ENCODE results near the gene TAMALIN.

Gene TAMALIN

GRCh38 chr12:52032804-52033445 is 26.2 kb downstream of the TAMALIN start:
- no peaks in the 10 kb centered on the region for H3K27me3 ChIP-seq
- TF ChIP-seq CTCF (IDR thresholded peaks at IDR 0.05; ENCODE audit: low read depth, low read length) = no peak
- DNase-seq = peak; percentile 99
- peaks cover 18% of the 10 kb centered on the region for H3K4me1 ChIP-seq
- H3K9me3 ChIP-seq = no peaks in the 10 kb centered on the region
- H3K36me3 ChIP-seq = no peaks in the 10 kb centered on the region
- H3K4me3 ChIP-seq (ENCODE audit: low read depth, low read length) = peak overlapping the region; percentile 63

DNA sequence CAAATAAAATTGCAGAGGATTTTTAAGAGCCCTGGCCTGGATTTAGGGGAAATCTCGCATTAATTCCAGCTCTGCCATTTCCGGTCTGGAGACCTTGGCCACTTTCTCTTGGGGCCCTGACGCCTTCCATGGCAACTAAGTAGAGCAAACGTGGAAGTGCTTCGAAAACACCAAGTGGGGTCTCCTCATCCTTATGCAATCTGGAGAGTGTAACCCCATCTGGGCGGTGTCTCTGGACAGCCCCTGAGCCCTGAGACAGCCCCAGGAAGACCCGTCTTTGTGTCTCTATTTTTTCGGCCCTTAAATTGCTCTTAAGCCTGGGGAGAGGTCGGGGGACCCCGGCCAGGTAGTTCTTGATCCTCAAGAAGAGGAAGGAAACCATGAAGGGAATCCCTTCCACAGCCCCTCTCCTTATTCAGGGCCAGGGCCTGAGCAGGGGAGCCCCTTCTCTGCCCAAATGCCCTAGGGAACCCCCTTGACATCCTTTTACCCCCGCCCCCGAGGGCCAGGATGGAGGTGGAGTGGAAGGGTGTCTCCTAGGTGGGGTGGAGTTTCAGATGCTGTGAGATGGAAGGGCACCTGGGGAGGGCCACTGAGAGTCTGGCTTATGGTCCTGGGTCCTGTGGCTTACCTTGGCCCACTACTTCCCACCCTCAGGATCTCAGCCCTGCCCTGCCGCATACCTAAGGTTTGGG is 26.8 kb downstream of the TAMALIN start:
- Histone ChIP-seq H3K27me3 (no peaks in the 10 kb centered on the region), H3K4me1 (peaks cover 18% of the 10 kb centered on the region)

DNA sequence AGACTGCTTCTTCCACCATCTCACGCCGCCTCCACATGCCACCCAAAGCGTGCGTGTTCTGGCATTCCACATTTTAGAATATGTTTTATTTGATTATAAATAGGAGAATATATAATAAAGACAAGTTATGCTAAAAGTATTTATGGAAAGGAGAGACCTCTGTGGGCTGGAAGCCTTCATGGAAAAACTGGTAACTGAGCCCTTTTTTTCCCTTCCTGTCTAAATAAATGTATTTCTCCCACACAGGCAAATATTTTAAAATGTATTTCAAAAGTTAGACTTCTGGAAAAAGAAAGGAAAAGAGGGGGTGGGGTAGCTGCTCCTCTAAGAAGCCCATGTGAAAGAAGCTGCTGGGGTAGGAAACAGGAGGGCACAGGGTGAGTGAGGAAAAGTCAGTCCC is 28.4 kb downstream of the TAMALIN start:
- no peak for TF ChIP-seq CTCF (IDR thresholded peaks at IDR 0.05; ENCODE audit: low read depth, low read length)
- no peak overlapping the region for H3K4me3 ChIP-seq (ENCODE audit: low read depth, low read length)
- no peak for DNase-seq
- H3K36me3 ChIP-seq = no peaks in the 10 kb centered on the region
- H3K9me3 ChIP-seq = no peaks in the 10 kb centered on the region
- H3K4me1 ChIP-seq = peaks cover 10% of the 10 kb centered on the region
- H3K27me3 ChIP-seq = no peaks in the 10 kb centered on the region

More for the DNA sequence above, 26.8 kb downstream of the TAMALIN start:
- no peaks in the 10 kb centered on the region for H3K36me3 ChIP-seq
- TF ChIP-seq CTCF (IDR thresholded peaks at IDR 0.05; ENCODE audit: low read depth, low read length) = no peak
- no peaks in the 10 kb centered on the region for H3K9me3 ChIP-seq
- peak overlapping the region; percentile 30 for H3K4me3 ChIP-seq (ENCODE audit: low read depth, low read length)
- DNase-seq = no peak

- Histone ChIP-seq H3K9me3 (no peaks in the 10 kb centered on the region), H3K27me3 (no peaks in the 10 kb centered on the region), H3K36me3 (no peaks in the 10 kb centered on the region), H3K4me1 (peaks cover 11% of the 10 kb centered on the region), H3K4me3 (ENCODE audit: low read depth, low read length) (no peak overlapping the region)
- TF ChIP-seq CTCF (IDR thresholded peaks at IDR 0.05; ENCODE audit: low read depth, low read length) = no peak
- no peak for DNase-seq
Observed at GRCh38 chr12:52035926-52036325, 29.2 kb downstream of the TAMALIN start.

GRCh38 chr12:52036587-52037171 is 29.9 kb downstream of the TAMALIN start:
- no peak for TF ChIP-seq CTCF (IDR thresholded peaks at IDR 0.05; ENCODE audit: low read depth, low read length)
- Histone ChIP-seq H3K4me1 (peaks cover 17% of the 10 kb centered on the region), H3K4me3 (ENCODE audit: low read depth, low read length) (peak overlapping the region; percentile 46), H3K36me3 (no peaks in the 10 kb centered on the region), H3K9me3 (no peaks in the 10 kb centered on the region), H3K27me3 (no peaks in the 10 kb centered on the region)
- DNase-seq = peak; percentile 84

Data from BE2C (cell line).